Erythroblast (primary cell): ENCODE results near the gene MAGOHB.

Source experiments
- GATA1 ChIP-seq: IDR thresholded peaks from 2 replicates; pipeline ENCODE4 v1.6.1; 2011; ENCODE audit warnings: low read depth, mild to moderate bottlenecking, control low read depth, low read length, moderate library complexity
- POLR2A ChIP-seq: IDR thresholded peaks from 2 replicates; pipeline ENCODE4 v1.6.1; 2011; ENCODE audit warnings: mild to moderate bottlenecking, low read length

- no peak for TF ChIP-seq POLR2A
- TF ChIP-seq GATA1: no peak
These were observed 5.4 kb downstream of the MAGOHB start for GRCh38 chr12:10607885-10608458.
